MM.1S (cell line): ENCODE results near the gene TOMM6.

Experiments
- EZH2 ChIP-seq: fragments of 300-600 bp; sonication (generic); optimal IDR thresholded peaks from 2 replicates; pipeline ENCODE3; 2017; ENCODE audit warnings: low read depth, mild to moderate bottlenecking, antibody characterized with exemption, low read length, mixed read lengths
- EZH2phosphoT487 ChIP-seq: fragments of 300-600 bp; sonication (generic); IDR thresholded peaks from 2 replicates; pipeline ENCODE4 v1.6.1; 2018; ENCODE audit warnings: antibody characterized with exemption, low read length

DNA sequence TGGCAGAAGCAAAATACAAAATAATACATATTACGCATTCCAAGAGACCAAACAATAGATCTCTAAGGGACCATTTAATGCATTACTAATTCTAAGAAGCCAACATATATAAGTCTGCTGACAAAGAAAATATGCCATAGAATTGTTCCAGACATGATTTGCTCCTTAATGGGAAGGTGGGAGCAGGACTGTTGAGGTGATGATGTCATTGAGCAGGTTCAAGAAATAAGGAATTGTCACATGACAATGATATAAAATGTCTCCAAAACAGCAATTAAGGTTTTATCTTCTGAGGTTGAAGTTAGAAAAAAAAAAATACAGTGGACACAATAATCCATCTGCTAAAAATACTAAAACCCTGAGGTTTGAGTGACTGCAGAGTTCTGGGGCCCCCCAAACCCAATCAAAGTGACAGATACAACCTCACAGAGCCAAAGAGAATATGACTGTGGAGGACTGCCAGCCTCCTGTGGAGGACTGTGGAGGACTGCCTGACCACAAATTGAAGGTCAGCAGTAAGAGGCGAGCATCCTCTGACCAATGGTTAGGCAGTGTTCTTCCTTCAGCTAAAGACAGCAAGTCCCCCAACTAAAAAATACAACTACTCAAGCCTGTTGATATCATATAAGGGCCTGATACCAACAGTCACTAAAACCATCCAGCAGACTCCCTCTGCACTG, 39.0 kb downstream of the TOMM6 start:
- TF ChIP-seq EZH2phosphoT487 = no peak
- no peak for TF ChIP-seq EZH2
